Activated naive CD4-positive, alpha-beta T cell treated with anti-CD3 and anti-CD28 coated beads, Interleukin-2, amount 50 U/mL, for 72 hours (primary cell): ENCODE results near the gene ETFB. TPM values are rescaled to one million over a fixed set of nuclear protein-coding genes. Genes with fewer than 3 reads are reported as not detected.
A peak's percentile ranks its signal among the peaks of the same experiment; 100 is the strongest.

Experiments
- ATAC-seq, 2 donors: fragments of 150-1000 bp; cut with Tn5 transposase; 2 replicates each; pipeline ENCODE4 v1.10.0; 2021; ENCODE audit warnings: mild to moderate bottlenecking in 2 of 2, moderate library complexity in 2 of 2
- DNase-seq, 2 donors: peaks; one replicate each; pipeline ENCODE4 v3.0.0; 2021 to 2022; ENCODE audit warnings: low spot score in 2 of 2
- H3K27ac Mint-ChIP-seq, 2 donors: one replicate each; pipeline ENCODE4 v1.8.0; 2022; ENCODE audit warnings: mild to moderate bottlenecking in 2 of 2, mixed read lengths in 2 of 2
- H3K36me3 Mint-ChIP-seq, 2 donors: one replicate each; pipeline ENCODE4 v1.8.0; 2022; ENCODE audit warnings: mixed read lengths in 2 of 2
- H3K9me3 Mint-ChIP-seq, 2 donors: one replicate each; pipeline ENCODE4 v1.8.0; 2022; ENCODE audit warnings: mixed read lengths in 2 of 2
- total RNA-seq, 2 donors: library from RNA; stranded (reverse); gene quantifications; one replicate each; pipeline ENCODE4 v1.2.3, GENCODE V29; 2022

The ETFB gene
- total RNA-seq, 2 donors from 2014 or later, result 147 to 153 TPM

- Mint-ChIP-seq H3K36me3 (peaks cover 7 to 8% of the 10 kb centered on the region in 2 donors), H3K9me3 (no peaks in the 10 kb centered on the region), H3K27ac (peak within 1 kb of the TSS; percentile 36 to 79)
Observed at GRCh38 chr19:51341976-51342580, 24.1 kb downstream of the ETFB start, which contains the start of gene VSIG10L. Gene VSIG10L (minus strand): TSS chr19:51342139. CDS start chr19:51342124, 15 bp downstream.

GRCh38 chr19:51341066-51341465, 25.1 kb downstream of the ETFB start:
- Mint-ChIP-seq H3K9me3 (no peaks in the 10 kb centered on the region), H3K36me3 (no peaks in the 10 kb centered on the region), H3K27ac (peak overlapping the region in 1 of 2 donors; percentile 21)
- ATAC-seq (no peak), DNase-seq (no peak)

More at GRCh38 chr19:51341976-51342580, 24.1 kb downstream of the ETFB start, which contains the start of gene VSIG10L:
- DNase-seq (no peak), ATAC-seq (no peak)

GRCh38 chr19:51339687-51340656, 26.2 kb downstream of the ETFB start:
- peak; percentile 91 to 97 for DNase-seq
- Mint-ChIP-seq H3K36me3 (no peaks in the 10 kb centered on the region), H3K9me3 (no peaks in the 10 kb centered on the region), H3K27ac (peak overlapping the region; percentile 66 to 91)
- peak; percentile 83 to 89 for ATAC-seq

GRCh38 chr19:51339313-51339686, 26.9 kb downstream of the ETFB start:
- Mint-ChIP-seq H3K9me3 (no peaks in the 10 kb centered on the region), H3K36me3 (no peaks in the 10 kb centered on the region), H3K27ac (peak overlapping the region; percentile 66 to 91)
- DNase-seq, result no peak
- ATAC-seq, result peak; percentile 4 to 19

- ATAC-seq (peak; percentile 75 to 77), DNase-seq (peak; percentile 86 to 90)
- H3K27ac Mint-ChIP-seq, result peak overlapping the region; percentile 66 to 91
- H3K9me3 Mint-ChIP-seq, result no peaks in the 10 kb centered on the region
- no peaks in the 10 kb centered on the region for H3K36me3 Mint-ChIP-seq
Observed at GRCh38 chr19:51338563-51339312, 27.4 kb downstream of the ETFB start.

GRCh38 chr19:51337861-51338562, 28.2 kb downstream of the ETFB start:
- no peak for DNase-seq
- Mint-ChIP-seq H3K36me3 (no peaks in the 10 kb centered on the region), H3K27ac (peak overlapping the region in 1 of 2 donors; percentile 66), H3K9me3 (no peaks in the 10 kb centered on the region)
- ATAC-seq, result no peak

GRCh38 chr19:51337141-51337860, 28.9 kb downstream of the ETFB start:
- ATAC-seq (no peak), DNase-seq (no peak)
- Mint-ChIP-seq H3K9me3 (no peaks in the 10 kb centered on the region), H3K27ac (no peak overlapping the region), H3K36me3 (no peaks in the 10 kb centered on the region)

GRCh38 chr19:51333836-51334460, 32.2 kb downstream of the ETFB start:
- no peak for ATAC-seq
- peak overlapping the region in 1 of 2 donors; percentile 58 for H3K27ac Mint-ChIP-seq
- H3K9me3 Mint-ChIP-seq, result no peaks in the 10 kb centered on the region
- DNase-seq, result no peak
- H3K36me3 Mint-ChIP-seq, result peaks cover 0 to 9% of the 10 kb centered on the region in 2 donors

GRCh38 chr19:51331716-51332115, 34.5 kb downstream of the ETFB start:
- Mint-ChIP-seq H3K36me3 (peaks cover 0 to 9% of the 10 kb centered on the region in 2 donors), H3K27ac (no peak overlapping the region), H3K9me3 (no peaks in the 10 kb centered on the region)
- ATAC-seq, result no peak
- no peak for DNase-seq

GRCh38 chr19:51331193-51331592, 35.0 kb downstream of the ETFB start:
- peaks cover 0 to 9% of the 10 kb centered on the region in 2 donors for H3K36me3 Mint-ChIP-seq
- no peaks in the 10 kb centered on the region for H3K9me3 Mint-ChIP-seq
- DNase-seq (no peak), ATAC-seq (no peak)
- no peak overlapping the region for H3K27ac Mint-ChIP-seq

GRCh38 chr19:51330366-51330765, 35.8 kb downstream of the ETFB start:
- peaks cover 0 to 9% of the 10 kb centered on the region in 2 donors for H3K36me3 Mint-ChIP-seq
- no peaks in the 10 kb centered on the region for H3K9me3 Mint-ChIP-seq
- DNase-seq, result no peak
- H3K27ac Mint-ChIP-seq, result no peak overlapping the region
- ATAC-seq, result no peak

- peak overlapping the region in 1 of 2 donors; percentile 13 for H3K27ac Mint-ChIP-seq
- DNase-seq (no peak), ATAC-seq (no peak)
- H3K9me3 Mint-ChIP-seq, result no peaks in the 10 kb centered on the region
- peaks cover 0 to 9% of the 10 kb centered on the region in 2 donors for H3K36me3 Mint-ChIP-seq
Observed at GRCh38 chr19:51329411-51329810, 36.8 kb downstream of the ETFB start.

GRCh38 chr19:51327066-51328001, 38.9 kb downstream of the ETFB start:
- DNase-seq (peak in 1 of 2 donors; percentile 58), ATAC-seq (peak; percentile 73 to 89)
- H3K36me3 Mint-ChIP-seq, result peaks cover 0 to 9% of the 10 kb centered on the region in 2 donors
- no peaks in the 10 kb centered on the region for H3K9me3 Mint-ChIP-seq
- H3K27ac Mint-ChIP-seq, result no peak overlapping the region
